Measurements from ENCODE around the gene GPR142.

Gene GPR142

GRCh38 chr17:74354123-74354522 lies 13.2 kb upstream of the GPR142 start:
- peak; percentile 77 for DNase-seq
- H3K4me3 Mint-ChIP-seq: no peak overlapping the region
- H3K36me3 Mint-ChIP-seq (ENCODE audit: low read depth): no peaks in the 10 kb centered on the region
- peaks cover 61% of the 10 kb centered on the region for H3K27me3 Mint-ChIP-seq
- peak; percentile 68 for ATAC-seq
- H3K4me1 Mint-ChIP-seq: peaks cover 3% of the 10 kb centered on the region
- H3K27ac Mint-ChIP-seq: no peak overlapping the region
- no peaks in the 10 kb centered on the region for H3K9me3 Mint-ChIP-seq

GRCh38 chr17:74354561-74354960 lies 12.7 kb upstream of the GPR142 start:
- ATAC-seq (no peak), DNase-seq (no peak)
- H3K27me3 Mint-ChIP-seq: peaks cover 61% of the 10 kb centered on the region
- no peaks in the 10 kb centered on the region for H3K9me3 Mint-ChIP-seq
- H3K4me3 Mint-ChIP-seq: no peak overlapping the region
- H3K27ac Mint-ChIP-seq: no peak overlapping the region
- no peaks in the 10 kb centered on the region for H3K36me3 Mint-ChIP-seq (ENCODE audit: low read depth)
- H3K4me1 Mint-ChIP-seq: peaks cover 3% of the 10 kb centered on the region

- Mint-ChIP-seq H3K4me1 (peaks cover 3% of the 10 kb centered on the region), H3K36me3 (ENCODE audit: low read depth) (no peaks in the 10 kb centered on the region), H3K27me3 (peaks cover 59% of the 10 kb centered on the region), H3K4me3 (no peak overlapping the region), H3K27ac (no peak overlapping the region), H3K9me3 (no peaks in the 10 kb centered on the region)
- ATAC-seq: no peak
- no peak for DNase-seq
Observed at GRCh38 chr17:74355065-74355464, 12.2 kb upstream of the GPR142 start.

- Mint-ChIP-seq H3K27ac (no peak overlapping the region), H3K27me3 (peaks cover 59% of the 10 kb centered on the region), H3K4me1 (peaks cover 3% of the 10 kb centered on the region), H3K9me3 (no peaks in the 10 kb centered on the region), H3K4me3 (no peak overlapping the region), H3K36me3 (ENCODE audit: low read depth) (no peaks in the 10 kb centered on the region)
- no peak for ATAC-seq
- no peak for DNase-seq
Observed at GRCh38 chr17:74356646-74357465, 10.4 kb upstream of the GPR142 start.

- Mint-ChIP-seq H3K36me3 (ENCODE audit: low read depth) (no peaks in the 10 kb centered on the region), H3K27ac (no peak overlapping the region), H3K4me3 (no peak overlapping the region), H3K9me3 (no peaks in the 10 kb centered on the region), H3K4me1 (peaks cover 3% of the 10 kb centered on the region), H3K27me3 (peaks cover 58% of the 10 kb centered on the region)
- ATAC-seq (no peak), DNase-seq (no peak)
Observed at GRCh38 chr17:74357466-74357809, 9.9 kb upstream of the GPR142 start.

- peaks cover 3% of the 10 kb centered on the region for H3K4me1 Mint-ChIP-seq
- no peaks in the 10 kb centered on the region for H3K36me3 Mint-ChIP-seq (ENCODE audit: low read depth)
- ATAC-seq (no peak), DNase-seq (no peak)
- peaks cover 46% of the 10 kb centered on the region for H3K27me3 Mint-ChIP-seq
- no peaks in the 10 kb centered on the region for H3K9me3 Mint-ChIP-seq
- H3K4me3 Mint-ChIP-seq: no peak overlapping the region
- no peak overlapping the region for H3K27ac Mint-ChIP-seq
Observed at GRCh38 chr17:74358697-74359096, 8.6 kb upstream of the GPR142 start.

- Mint-ChIP-seq H3K36me3 (ENCODE audit: low read depth) (no peaks in the 10 kb centered on the region), H3K9me3 (no peaks in the 10 kb centered on the region), H3K4me3 (no peak overlapping the region), H3K27me3 (peaks cover 37% of the 10 kb centered on the region), H3K4me1 (peaks cover 2% of the 10 kb centered on the region), H3K27ac (no peak overlapping the region)
- DNase-seq (no peak), ATAC-seq (no peak)
Observed at GRCh38 chr17:74359916-74360315, 7.4 kb upstream of the GPR142 start.

GRCh38 chr17:74360899-74361229 lies 6.4 kb upstream of the GPR142 start:
- no peak for ATAC-seq
- Mint-ChIP-seq H3K9me3 (no peaks in the 10 kb centered on the region), H3K4me3 (no peak overlapping the region), H3K36me3 (ENCODE audit: low read depth) (no peaks in the 10 kb centered on the region), H3K27ac (no peak overlapping the region), H3K4me1 (peaks cover 2% of the 10 kb centered on the region), H3K27me3 (peaks cover 27% of the 10 kb centered on the region)
- DNase-seq: no peak

GRCh38 chr17:74361230-74362068 lies 5.9 kb upstream of the GPR142 start, which contains the start of gene BTBD17:
TSS of gene BTBD17 (minus strand) at chr17:74361868. CDS start at chr17:74361819, 49 bp downstream.
- H3K27me3 Mint-ChIP-seq: peaks cover 23% of the 10 kb centered on the region
- peak; percentile 48 for ATAC-seq
- H3K27ac Mint-ChIP-seq: no peak within 1 kb of the TSS
- no peaks in the 10 kb centered on the region for H3K9me3 Mint-ChIP-seq
- no peak within 1 kb of the TSS for H3K4me3 Mint-ChIP-seq
- DNase-seq: peak; percentile 61
- peaks cover 2% of the 10 kb centered on the region for H3K4me1 Mint-ChIP-seq
- no peaks in the 10 kb centered on the region for H3K36me3 Mint-ChIP-seq (ENCODE audit: low read depth)

GRCh38 chr17:74362069-74362405 lies 5.3 kb upstream of the GPR142 start:
- Mint-ChIP-seq H3K27me3 (peaks cover 22% of the 10 kb centered on the region), H3K9me3 (no peaks in the 10 kb centered on the region)

GRCh38 chr17:74362810-74363498 lies 4.4 kb upstream of the GPR142 start:
- H3K27me3 Mint-ChIP-seq: peaks cover 17% of the 10 kb centered on the region

More at GRCh38 chr17:74362069-74362405, 5.3 kb upstream of the GPR142 start:
- Mint-ChIP-seq H3K4me1 (peaks cover 2% of the 10 kb centered on the region), H3K4me3 (no peak overlapping the region), H3K36me3 (ENCODE audit: low read depth) (no peaks in the 10 kb centered on the region), H3K27ac (no peak overlapping the region)
- ATAC-seq (no peak), DNase-seq (no peak)

GRCh38 chr17:74368341-74369081 lies 1.2 kb downstream of the GPR142 start:
- ATAC-seq (peak; percentile 56), DNase-seq (peak; percentile 79)
- Mint-ChIP-seq H3K4me3 (no peak overlapping the region), H3K4me1 (peaks cover 11% of the 10 kb centered on the region), H3K27ac (no peak overlapping the region), H3K9me3 (no peaks in the 10 kb centered on the region), H3K36me3 (ENCODE audit: low read depth) (no peaks in the 10 kb centered on the region), H3K27me3 (peaks cover 8% of the 10 kb centered on the region)

More at GRCh38 chr17:74362810-74363498, 4.4 kb upstream of the GPR142 start:
- no peaks in the 10 kb centered on the region for H3K9me3 Mint-ChIP-seq
- H3K27ac Mint-ChIP-seq: no peak overlapping the region
- no peak for DNase-seq
- no peak overlapping the region for H3K4me3 Mint-ChIP-seq
- H3K36me3 Mint-ChIP-seq (ENCODE audit: low read depth): no peaks in the 10 kb centered on the region
- no peaks in the 10 kb centered on the region for H3K4me1 Mint-ChIP-seq
- ATAC-seq: no peak

- no peak overlapping the region for H3K27ac Mint-ChIP-seq
- peaks cover 8% of the 10 kb centered on the region for H3K27me3 Mint-ChIP-seq
- ATAC-seq (peak; percentile 60), DNase-seq (peak; percentile 70)
- peaks cover 11% of the 10 kb centered on the region for H3K4me1 Mint-ChIP-seq
- no peaks in the 10 kb centered on the region for H3K36me3 Mint-ChIP-seq (ENCODE audit: low read depth)
- H3K4me3 Mint-ChIP-seq: no peak overlapping the region
- H3K9me3 Mint-ChIP-seq: no peaks in the 10 kb centered on the region
Observed at GRCh38 chr17:74369221-74369620, 1.9 kb downstream of the GPR142 start.

All from activated naive CD8-positive, alpha-beta T cell treated with anti-CD3 and anti-CD28 coated beads, Interleukin-2, amount 50 U/mL, for 24 hours (primary cell).